Activated T-cell treated with anti-CD3 and anti-CD28 coated beads, Interleukin-2, amount 50 U/mL, for 4 hours (primary cell): ENCODE data around the gene DOK7. TPM values are rescaled to one million over a fixed set of nuclear protein-coding genes. Genes with fewer than 3 reads are reported as not detected.

ENCODE experiments used
- ATAC-seq, 2 donors: fragments of 200-7000 bp; cut with Tn5 transposase; one replicate each; pipeline ENCODE4 v1.10.0; 2021
- DNase-seq: peaks from one replicate; pipeline ENCODE4 v3.0.0-alpha.2; 2020
- H3K27me3 Mint-ChIP-seq: one replicate; pipeline ENCODE4 v1.8.0; 2021; ENCODE audit warnings: low read depth, mixed read lengths
- H3K36me3 Mint-ChIP-seq: one replicate; pipeline ENCODE4 v1.8.0; 2022; ENCODE audit warnings: mixed read lengths; ENCODE audit not compliant: insufficient read depth
- H3K4me1 Mint-ChIP-seq: one replicate; pipeline ENCODE4 v1.8.0; 2021; ENCODE audit warnings: low read depth, mixed read lengths
- H3K4me3 Mint-ChIP-seq: one replicate; pipeline ENCODE4 v1.8.0; 2021; ENCODE audit warnings: mild to moderate bottlenecking, moderate library complexity, mixed read lengths
- H3K9me3 Mint-ChIP-seq: one replicate; pipeline ENCODE4 v1.8.0; 2021; ENCODE audit warnings: mixed read lengths
- total RNA-seq, 3 donors: library from RNA; stranded (reverse); gene quantifications; one replicate each; pipeline ENCODE4 v1.2.1, GENCODE V29; 2021

DOK7 gene
- total RNA-seq, 3 donors from 2014 or later: not detected

GRCh38 chr4:3497523-3498389, 34.6 kb downstream of the DOK7 start:
- DNase-seq: no peak
- Mint-ChIP-seq H3K4me3 (no peak overlapping the region), H3K27me3 (peaks cover 3% of the 10 kb centered on the region), H3K36me3 (no peaks in the 10 kb centered on the region), H3K4me1 (no peaks in the 10 kb centered on the region), H3K9me3 (no peaks in the 10 kb centered on the region)
- no peak for ATAC-seq

- H3K4me1 Mint-ChIP-seq: peaks cover 2% of the 10 kb centered on the region
- H3K4me3 Mint-ChIP-seq: no peak overlapping the region
- H3K27me3 Mint-ChIP-seq: peaks cover 3% of the 10 kb centered on the region
- no peak for ATAC-seq
- peaks cover 2% of the 10 kb centered on the region for H3K36me3 Mint-ChIP-seq
- no peak for DNase-seq
- H3K9me3 Mint-ChIP-seq: no peaks in the 10 kb centered on the region
These were observed 35.3 kb downstream of the DOK7 start for GRCh38 chr4:3498407-3498806.

- Mint-ChIP-seq H3K9me3 (no peaks in the 10 kb centered on the region), H3K4me1 (peaks cover 4% of the 10 kb centered on the region), H3K27me3 (peaks cover 3% of the 10 kb centered on the region), H3K36me3 (peaks cover 5% of the 10 kb centered on the region), H3K4me3 (no peak overlapping the region)
- DNase-seq: no peak
- no peak for ATAC-seq
These were observed 35.9 kb downstream of the DOK7 start for GRCh38 chr4:3498901-3499510.

- ATAC-seq: no peak
- no peak for DNase-seq
- Mint-ChIP-seq H3K9me3 (no peaks in the 10 kb centered on the region), H3K4me1 (peaks cover 4% of the 10 kb centered on the region), H3K36me3 (peaks cover 5% of the 10 kb centered on the region), H3K4me3 (no peak overlapping the region), H3K27me3 (peaks cover 3% of the 10 kb centered on the region)
These were observed 36.6 kb downstream of the DOK7 start for GRCh38 chr4:3499710-3500109.

GRCh38 chr4:3500111-3500510, 37.0 kb downstream of the DOK7 start:
- Mint-ChIP-seq H3K4me3 (no peak overlapping the region), H3K9me3 (no peaks in the 10 kb centered on the region), H3K36me3 (peaks cover 5% of the 10 kb centered on the region), H3K4me1 (peaks cover 4% of the 10 kb centered on the region), H3K27me3 (peaks cover 2% of the 10 kb centered on the region)
- DNase-seq: no peak
- ATAC-seq: no peak

- ATAC-seq: no peak
- Mint-ChIP-seq H3K27me3 (no peaks in the 10 kb centered on the region), H3K9me3 (no peaks in the 10 kb centered on the region)
These were observed 37.6 kb downstream of the DOK7 start for GRCh38 chr4:3500634-3501101.

GRCh38 chr4:3501126-3501824, 38.2 kb downstream of the DOK7 start:
- DNase-seq: no peak
- no peaks in the 10 kb centered on the region for H3K9me3 Mint-ChIP-seq
- no peak for ATAC-seq
- H3K4me3 Mint-ChIP-seq: no peak overlapping the region
- peaks cover 10% of the 10 kb centered on the region for H3K36me3 Mint-ChIP-seq
- peaks cover 4% of the 10 kb centered on the region for H3K4me1 Mint-ChIP-seq
- H3K27me3 Mint-ChIP-seq: no peaks in the 10 kb centered on the region

More at GRCh38 chr4:3500634-3501101, 37.6 kb downstream of the DOK7 start:
- H3K4me3 Mint-ChIP-seq: no peak overlapping the region
- no peak for DNase-seq
- H3K36me3 Mint-ChIP-seq: peaks cover 9% of the 10 kb centered on the region
- H3K4me1 Mint-ChIP-seq: peaks cover 4% of the 10 kb centered on the region

GRCh38 chr4:3501825-3502425, 38.8 kb downstream of the DOK7 start:
- DNase-seq (no peak), ATAC-seq (no peak)
- Mint-ChIP-seq H3K36me3 (peaks cover 11% of the 10 kb centered on the region), H3K4me3 (no peak overlapping the region), H3K27me3 (no peaks in the 10 kb centered on the region), H3K4me1 (peaks cover 4% of the 10 kb centered on the region), H3K9me3 (no peaks in the 10 kb centered on the region)

GRCh38 chr4:3502941-3503936, 40.1 kb downstream of the DOK7 start:
- DNase-seq (no peak), ATAC-seq (peak in 1 of 2 donors; percentile 16)
- Mint-ChIP-seq H3K27me3 (no peaks in the 10 kb centered on the region), H3K4me3 (no peak overlapping the region), H3K4me1 (peaks cover 4% of the 10 kb centered on the region), H3K9me3 (no peaks in the 10 kb centered on the region), H3K36me3 (peaks cover 21% of the 10 kb centered on the region)

GRCh38 chr4:3505231-3505630, 42.1 kb downstream of the DOK7 start:
- Mint-ChIP-seq H3K4me3 (no peak overlapping the region), H3K36me3 (peaks cover 32% of the 10 kb centered on the region)
- no peak for ATAC-seq

GRCh38 chr4:3508542-3508941, 45.4 kb downstream of the DOK7 start:
- no peak overlapping the region for H3K4me3 Mint-ChIP-seq
- peaks cover 52% of the 10 kb centered on the region for H3K36me3 Mint-ChIP-seq
- no peak for ATAC-seq
- no peaks in the 10 kb centered on the region for H3K9me3 Mint-ChIP-seq
- no peaks in the 10 kb centered on the region for H3K27me3 Mint-ChIP-seq
- no peak for DNase-seq
- peaks cover 1% of the 10 kb centered on the region for H3K4me1 Mint-ChIP-seq

More at GRCh38 chr4:3505231-3505630, 42.1 kb downstream of the DOK7 start:
- no peak for DNase-seq
- Mint-ChIP-seq H3K27me3 (no peaks in the 10 kb centered on the region), H3K4me1 (peaks cover 4% of the 10 kb centered on the region), H3K9me3 (no peaks in the 10 kb centered on the region)

- H3K4me3 Mint-ChIP-seq: no peak overlapping the region
- ATAC-seq (no peak), DNase-seq (no peak)
- H3K36me3 Mint-ChIP-seq: peaks cover 57% of the 10 kb centered on the region
- no peaks in the 10 kb centered on the region for H3K4me1 Mint-ChIP-seq
- no peaks in the 10 kb centered on the region for H3K27me3 Mint-ChIP-seq
- no peaks in the 10 kb centered on the region for H3K9me3 Mint-ChIP-seq
These were observed 47.4 kb downstream of the DOK7 start for GRCh38 chr4:3510481-3510880.

GRCh38 chr4:3511187-3511586, 48.1 kb downstream of the DOK7 start:
- DNase-seq (no peak), ATAC-seq (no peak)
- Mint-ChIP-seq H3K9me3 (no peaks in the 10 kb centered on the region), H3K36me3 (peaks cover 58% of the 10 kb centered on the region), H3K4me1 (no peaks in the 10 kb centered on the region), H3K27me3 (no peaks in the 10 kb centered on the region), H3K4me3 (no peak overlapping the region)
